ENCODE data around the gene SLC23A2.
"Not testable (repeated sequence)": the region's sequence is repeated elsewhere in the genome, so short reads cannot be mapped to it uniquely, and the experiment has no call there.

The SLC23A2 gene

GRCh38 chr20:4946585-4946984, 54.7 kb downstream of the SLC23A2 start:
- Histone ChIP-seq H3K4me3 (no peak overlapping the region), H3K27ac (no peak overlapping the region)

GRCh38 chr20:4944518-4945313, 56.6 kb downstream of the SLC23A2 start:
- Histone ChIP-seq H3K27ac (peak overlapping the region in 1 of 21 experiments; percentile 21), H3K4me3 (no peak overlapping the region)

GRCh38 chr20:4942331-4942730, 59.0 kb downstream of the SLC23A2 start:
- Histone ChIP-seq H3K27ac (peak overlapping the region in 4 of 21 experiments; percentile 25 to 58 (median 36)), H3K4me3 (no peak overlapping the region)

DNA sequence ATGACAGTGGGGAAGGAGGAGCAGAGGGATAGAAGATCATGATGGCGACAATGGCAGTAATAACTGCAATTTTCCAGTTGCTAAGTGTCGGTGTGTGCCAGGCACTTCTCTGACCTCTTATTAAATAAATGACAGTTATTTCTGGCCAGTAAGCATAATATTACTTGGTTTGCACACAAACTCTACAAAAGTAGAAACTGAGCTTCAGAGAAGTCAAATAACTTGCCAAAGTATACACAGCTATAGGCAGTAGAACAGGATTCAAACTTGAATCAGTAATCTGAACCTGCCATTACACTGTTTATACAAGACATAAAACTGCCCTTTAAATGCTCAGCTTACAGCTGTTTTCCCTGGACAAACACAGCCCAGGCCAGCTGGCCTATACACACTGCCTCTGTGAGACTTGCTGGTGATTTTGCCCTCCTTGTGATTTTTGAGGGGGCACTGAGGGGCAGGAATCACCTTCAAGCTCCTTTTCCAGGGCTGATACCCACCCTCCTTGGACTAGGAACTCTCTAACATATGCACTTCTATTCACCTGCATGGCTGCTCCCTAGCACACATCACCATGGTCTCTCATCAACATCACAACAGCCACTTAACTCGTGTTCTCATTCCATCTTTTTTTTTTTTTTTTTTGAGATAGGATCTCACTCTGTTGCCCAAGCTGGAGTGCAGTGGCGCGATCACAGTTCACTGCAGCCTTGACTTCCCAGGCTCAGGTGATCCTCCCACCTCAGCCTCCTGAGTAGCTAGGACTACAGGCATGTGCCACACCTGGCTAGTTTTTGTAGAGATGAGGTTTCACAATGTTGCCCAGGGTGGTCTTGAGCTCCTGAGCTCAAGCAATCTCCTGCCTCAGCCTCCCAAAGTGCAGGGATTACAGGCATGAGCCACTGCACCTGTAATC, 63.6 kb downstream of the SLC23A2 start:
- H3K4me3 ChIP-seq = no peak overlapping the region
- H3K27ac ChIP-seq = no peak overlapping the region

DNA sequence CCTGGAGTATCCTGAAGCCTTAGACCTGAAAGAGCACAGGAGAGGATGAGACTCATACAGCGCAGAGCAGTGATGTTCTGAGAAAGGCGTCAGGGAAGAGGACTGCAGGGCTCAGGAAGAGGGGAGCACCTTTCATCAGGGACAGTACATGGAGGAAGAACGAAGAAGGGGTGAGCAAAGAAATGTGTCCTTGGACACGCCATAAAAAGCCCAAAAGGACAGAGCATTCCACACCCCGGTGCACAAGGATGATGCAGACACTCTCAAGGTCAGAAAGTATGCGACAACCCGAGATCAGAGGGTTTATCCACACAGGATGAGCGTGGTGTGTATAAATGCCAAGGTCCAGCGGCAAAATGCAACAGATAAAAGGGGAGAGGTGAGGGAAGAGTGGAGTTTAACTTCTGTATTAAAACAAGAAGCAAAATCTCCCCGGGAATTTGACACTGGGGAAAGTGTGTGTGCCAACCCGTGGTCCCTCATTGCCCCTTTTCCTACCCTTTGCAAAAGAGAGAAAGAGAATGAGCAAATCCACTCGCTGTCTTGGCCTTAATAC, 64.4 kb downstream of the SLC23A2 start:
- H3K4me3 ChIP-seq = no peak overlapping the region
- no peak overlapping the region for H3K27ac ChIP-seq

GRCh38 chr20:4936392-4936850, 64.9 kb downstream of the SLC23A2 start:
- Histone ChIP-seq H3K4me3 (no peak overlapping the region), H3K27ac (no peak overlapping the region)

GRCh38 chr20:4932061-4932460, 69.2 kb downstream of the SLC23A2 start:
- Histone ChIP-seq H3K27ac (no peak overlapping the region), H3K4me3 (no peak overlapping the region)

GRCh38 chr20:4929686-4930397, 71.5 kb downstream of the SLC23A2 start:
- Histone ChIP-seq H3K4me3 (no peak overlapping the region), H3K27ac (no peak overlapping the region)

DNA sequence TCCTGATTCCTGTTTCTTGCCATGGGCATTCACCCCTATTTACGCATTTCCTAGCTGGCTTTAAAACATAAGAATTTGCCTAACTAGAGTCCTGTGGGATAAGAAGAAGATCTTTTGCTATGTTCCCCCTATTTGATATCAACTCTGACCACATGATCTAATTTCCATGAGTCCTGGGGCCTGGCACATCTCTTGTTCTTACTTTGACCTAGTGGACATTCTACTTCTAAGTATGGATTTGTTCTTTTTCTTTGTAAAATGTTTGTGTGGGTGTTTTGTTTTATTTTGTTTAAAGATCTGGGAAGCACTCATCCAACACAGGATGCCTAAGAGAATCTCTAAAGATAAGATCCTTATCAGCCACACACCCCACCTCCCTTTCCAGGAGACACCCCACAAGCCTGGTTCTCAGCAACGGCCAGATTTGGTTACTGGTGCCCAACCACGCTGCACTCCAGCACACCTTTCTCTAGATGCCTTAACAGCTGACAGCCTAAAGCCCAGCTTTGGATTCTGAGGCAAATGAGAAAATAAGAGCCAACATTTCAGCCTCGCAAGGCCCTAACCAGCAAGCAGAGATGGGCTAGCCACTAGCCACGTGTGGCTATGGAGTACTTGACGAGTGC, 74.7 kb downstream of the SLC23A2 start:
- H3K4me3 ChIP-seq = no peak overlapping the region

GRCh38 chr20:4925842-4926530, 75.3 kb downstream of the SLC23A2 start:
- Histone ChIP-seq H3K4me3 (no peak overlapping the region), H3K27ac (peak overlapping the region in 8 of 21 experiments; percentile 8 to 79 (median 26))

More for the DNA sequence above, 74.7 kb downstream of the SLC23A2 start:
- H3K27ac ChIP-seq = peak overlapping the region in 10 of 21 experiments; percentile 8 to 79 (median 38)

DNA sequence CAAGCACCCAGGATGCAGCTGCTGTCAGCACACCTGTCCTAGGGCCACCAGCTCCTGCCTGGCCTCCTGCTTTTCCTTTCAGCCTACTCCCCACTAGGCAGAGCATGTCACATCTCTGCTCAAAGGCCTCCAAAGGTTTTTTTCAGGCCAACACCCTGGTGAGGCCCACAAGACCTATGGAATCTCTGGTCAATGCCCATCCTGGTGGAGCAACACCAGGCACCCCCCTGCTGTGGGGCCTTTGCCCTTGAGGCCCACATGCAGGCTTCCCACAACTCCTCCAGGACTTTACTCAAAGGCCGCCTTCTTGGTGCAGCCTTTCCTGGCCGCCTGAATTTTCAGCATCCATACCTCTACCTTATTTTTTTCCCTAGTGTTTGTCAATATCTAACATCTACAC, 76.9 kb downstream of the SLC23A2 start:
- H3K4me3 ChIP-seq = no peak overlapping the region
- no peak overlapping the region for H3K27ac ChIP-seq

- H3K4me3 ChIP-seq = no peak overlapping the region
- H3K27ac ChIP-seq = no peak overlapping the region
Observed at GRCh38 chr20:4924032-4924431, 77.3 kb downstream of the SLC23A2 start.

- H3K4me3 ChIP-seq = no peak overlapping the region
- no peak overlapping the region for H3K27ac ChIP-seq
Observed at GRCh38 chr20:4922186-4922585, 79.1 kb downstream of the SLC23A2 start.

DNA sequence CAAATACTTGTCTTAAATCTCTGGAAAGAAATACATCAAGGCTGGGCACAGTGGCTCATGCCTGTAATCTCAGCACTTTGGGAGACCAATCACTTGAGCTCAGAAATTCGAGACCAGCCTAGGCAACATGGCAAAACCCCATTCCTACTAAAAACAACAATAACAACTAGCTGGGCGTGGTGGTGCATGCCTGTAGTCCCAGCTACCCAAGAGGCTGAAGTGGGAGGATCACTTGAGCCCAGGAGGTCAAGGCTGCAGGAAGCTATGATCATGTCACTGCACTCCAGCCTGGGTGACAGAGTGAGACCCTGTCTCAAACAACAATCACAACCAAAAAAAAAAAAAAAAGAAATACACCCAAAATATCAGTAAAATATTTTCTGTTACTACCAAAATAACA, 80.0 kb downstream of the SLC23A2 start:
- not testable (repeated sequence) for H3K4me3 ChIP-seq, H3K27ac ChIP-seq

DNA sequence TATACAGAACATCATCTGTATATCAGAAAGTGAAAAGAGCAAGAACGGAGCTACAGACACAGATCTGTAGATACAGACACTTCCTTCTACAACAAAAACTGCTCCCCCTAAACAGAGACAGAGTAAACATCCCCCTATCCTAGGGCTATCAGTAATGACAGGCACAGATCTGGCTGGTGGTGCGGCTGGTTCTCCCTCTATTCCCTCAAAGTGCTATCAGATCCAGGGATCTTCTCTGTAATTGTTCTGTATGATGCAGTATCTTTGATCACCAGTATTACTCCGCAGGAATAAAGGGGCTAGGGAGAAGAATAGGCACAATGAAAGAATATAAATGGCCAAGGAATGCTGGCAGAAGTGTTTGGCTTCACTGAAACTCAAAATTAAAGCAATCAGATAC, 80.7 kb downstream of the SLC23A2 start:
- H3K4me3 ChIP-seq = no peak overlapping the region
- no peak overlapping the region for H3K27ac ChIP-seq

- Histone ChIP-seq H3K27ac (no peak overlapping the region), H3K4me3 (no peak overlapping the region)
Observed at GRCh38 chr20:4920131-4920530, 81.2 kb downstream of the SLC23A2 start.

DNA sequence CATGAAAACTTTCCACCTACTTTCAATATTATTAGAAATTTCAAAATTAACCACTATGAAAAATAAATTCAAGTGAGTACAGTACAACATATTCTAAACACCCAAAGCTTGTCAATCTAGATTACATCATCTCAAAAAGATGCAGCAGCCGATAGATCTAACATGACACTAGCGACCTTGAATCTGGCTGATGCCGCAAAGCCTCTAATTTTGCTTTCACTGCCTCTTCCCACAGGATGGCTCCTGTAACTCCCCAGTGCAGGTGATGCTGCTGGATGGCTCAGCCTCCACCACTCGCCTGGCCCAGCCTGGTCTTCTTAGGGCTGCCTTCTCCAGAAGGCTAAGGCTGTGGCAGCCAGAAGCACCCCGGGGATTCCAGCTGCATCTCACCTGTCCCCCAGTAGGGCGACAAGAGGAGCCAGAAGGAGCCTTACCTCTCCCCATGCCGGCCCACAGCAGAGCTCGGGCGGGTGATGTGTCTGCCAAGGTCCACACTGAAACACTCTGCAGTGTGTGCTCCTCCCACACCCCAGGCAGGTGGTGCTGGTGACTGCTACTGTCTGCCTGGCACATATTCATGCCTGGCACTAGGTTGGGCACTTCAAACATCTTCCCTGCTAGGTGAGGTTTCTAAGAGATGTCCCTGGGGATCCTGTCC, 82.1 kb downstream of the SLC23A2 start:
- H3K27ac ChIP-seq = no peak overlapping the region
- H3K4me3 ChIP-seq = no peak overlapping the region

GRCh38 chr20:4918473-4918872, 82.8 kb downstream of the SLC23A2 start:
- H3K27ac ChIP-seq = no peak overlapping the region
- H3K4me3 ChIP-seq = no peak overlapping the region
